Measurements from ENCODE around the gene KAZN. TPM values are rescaled to one million over a fixed set of nuclear protein-coding genes. Genes with fewer than 3 reads are reported as not detected.

KAZN gene
- total RNA-seq, 4 donors from 2014 or later, result 0.77 to 12.3 (median 4.9) TPM

- Histone ChIP-seq H3K36me3 (no peaks in the 10 kb centered on the region), H3K27me3 (no peaks in the 10 kb centered on the region), H3K4me3 (no peak overlapping the region), H3K9me3 (no peaks in the 10 kb centered on the region), H3K27ac (no peak overlapping the region), H3K4me1 (no peaks in the 10 kb centered on the region)
- no peak for DNase-seq
- intact Hi-C loops (cut with DNase I; ENCODE audit: low total_unique reads), result no loop called here
- TF ChIP-seq CTCF (IDR thresholded peaks at IDR 0.05), result no peak
- TF ChIP-seq POLR2A (IDR thresholded peaks at IDR 0.05), result no peak
These were observed 547.7 kb downstream of the KAZN start for GRCh38 chr1:15146142-15146680.

GRCh38 chr1:15146971-15147376 lies 548.5 kb downstream of the KAZN start:
- no peaks in the 10 kb centered on the region for H3K4me1 ChIP-seq
- H3K27ac ChIP-seq, result no peak overlapping the region
- no peak for DNase-seq
- intact Hi-C loops (cut with DNase I; ENCODE audit: low total_unique reads), result no loop called here
- TF ChIP-seq CTCF (IDR thresholded peaks at IDR 0.05) (no peak), POLR2A (IDR thresholded peaks at IDR 0.05) (no peak)
- H3K4me3 ChIP-seq, result no peak overlapping the region
- H3K9me3 ChIP-seq, result no peaks in the 10 kb centered on the region
- H3K27me3 ChIP-seq, result no peaks in the 10 kb centered on the region
- H3K36me3 ChIP-seq, result no peaks in the 10 kb centered on the region

- H3K4me3 ChIP-seq, result no peak overlapping the region
- no peak for DNase-seq
- no peaks in the 10 kb centered on the region for H3K9me3 ChIP-seq
- no peaks in the 10 kb centered on the region for H3K4me1 ChIP-seq
- H3K36me3 ChIP-seq, result no peaks in the 10 kb centered on the region
- no peak overlapping the region for H3K27ac ChIP-seq
- intact Hi-C loops (cut with DNase I; ENCODE audit: low total_unique reads), result no loop called here
- TF ChIP-seq CTCF (IDR thresholded peaks at IDR 0.05) (no peak), POLR2A (IDR thresholded peaks at IDR 0.05) (no peak)
- no peaks in the 10 kb centered on the region for H3K27me3 ChIP-seq
These were observed 549.5 kb downstream of the KAZN start for GRCh38 chr1:15148004-15148403.

GRCh38 chr1:15148475-15148874 lies 550.0 kb downstream of the KAZN start:
- TF ChIP-seq POLR2A (IDR thresholded peaks at IDR 0.05) (no peak), CTCF (IDR thresholded peaks at IDR 0.05) (no peak)
- no peak for DNase-seq
- intact Hi-C loops (cut with DNase I; ENCODE audit: low total_unique reads), result no loop called here

GRCh38 chr1:15148941-15149340 lies 550.5 kb downstream of the KAZN start:
- H3K27ac ChIP-seq, result no peak overlapping the region
- DNase-seq, result no peak

More at GRCh38 chr1:15148475-15148874, 550.0 kb downstream of the KAZN start:
- Histone ChIP-seq H3K9me3 (no peaks in the 10 kb centered on the region), H3K4me1 (no peaks in the 10 kb centered on the region), H3K27me3 (no peaks in the 10 kb centered on the region), H3K36me3 (no peaks in the 10 kb centered on the region), H3K27ac (no peak overlapping the region), H3K4me3 (no peak overlapping the region)

GRCh38 chr1:15150376-15150775 lies 551.9 kb downstream of the KAZN start:
- H3K27me3 ChIP-seq, result no peaks in the 10 kb centered on the region
- H3K4me3 ChIP-seq, result no peak overlapping the region
- H3K27ac ChIP-seq, result no peak overlapping the region
- no peaks in the 10 kb centered on the region for H3K9me3 ChIP-seq
- TF ChIP-seq POLR2A (IDR thresholded peaks at IDR 0.05) (no peak), CTCF (IDR thresholded peaks at IDR 0.05) (no peak)
- no peaks in the 10 kb centered on the region for H3K36me3 ChIP-seq
- H3K4me1 ChIP-seq, result peaks cover 0 to 5% of the 10 kb centered on the region in 2 donors
- intact Hi-C loops (cut with DNase I; ENCODE audit: low total_unique reads), result loop anchor here (10.0 kb wide), 1 partner anchor 114 kb away; no protein-coding TSS in a partner anchor
- DNase-seq, result no peak

More at GRCh38 chr1:15148941-15149340, 550.5 kb downstream of the KAZN start:
- H3K27me3 ChIP-seq, result no peaks in the 10 kb centered on the region
- intact Hi-C loops (cut with DNase I; ENCODE audit: low total_unique reads), result no loop called here
- no peak for TF ChIP-seq POLR2A (IDR thresholded peaks at IDR 0.05)
- H3K9me3 ChIP-seq, result no peaks in the 10 kb centered on the region
- H3K36me3 ChIP-seq, result no peaks in the 10 kb centered on the region
- H3K4me1 ChIP-seq, result no peaks in the 10 kb centered on the region
- no peak overlapping the region for H3K4me3 ChIP-seq
